GM18907 (cell line): ENCODE measurements around the gene TBC1D23.
"Not testable (repeated sequence)": the region's sequence is repeated elsewhere in the genome, so short reads cannot be mapped to it uniquely, and the experiment has no call there.

Experiments
- ATAC-seq: cut with Tn5 transposase; IDR thresholded peaks from one replicate; pipeline ENCODE4 v1.9.1; 2021; ENCODE audit warnings: mild to moderate bottlenecking, moderate library complexity; ENCODE audit not compliant: unreplicated experiment

The TBC1D23 gene

GRCh38 chr3:100260685-100261484 is at the start of gene TBC1D23:
Gene TBC1D23, plus strand, starts transcription at chr3:100260992. Its CDS starts 27 bp downstream, at chr3:100261019.
- ATAC-seq = peak; percentile 100

- ATAC-seq = no peak
These were observed 46.8 kb upstream of the TBC1D23 start for GRCh38 chr3:100213891-100214573.

- no peak for ATAC-seq
These were observed 46.2 kb upstream of the TBC1D23 start for GRCh38 chr3:100214574-100214964.

- no peak for ATAC-seq
These were observed 44.1 kb upstream of the TBC1D23 start for GRCh38 chr3:100216713-100217112.

- no peak for ATAC-seq
These were observed 39.6 kb upstream of the TBC1D23 start for GRCh38 chr3:100221159-100221558.

GRCh38 chr3:100225193-100225592 is 35.6 kb upstream of the TBC1D23 start:
- ATAC-seq = no peak

- no peak for ATAC-seq
These were observed 34.9 kb upstream of the TBC1D23 start for GRCh38 chr3:100225883-100226282.

- ATAC-seq = no peak
These were observed 33.9 kb upstream of the TBC1D23 start for GRCh38 chr3:100226712-100227429.

- ATAC-seq = no peak
These were observed 33.3 kb upstream of the TBC1D23 start for GRCh38 chr3:100227511-100227921.

- no peak for ATAC-seq
These were observed 32.5 kb upstream of the TBC1D23 start for GRCh38 chr3:100228247-100228646.

- not testable (repeated sequence) for ATAC-seq
These were observed 31.6 kb upstream of the TBC1D23 start for GRCh38 chr3:100229188-100229587.

GRCh38 chr3:100230710-100231109 is 30.1 kb upstream of the TBC1D23 start:
- ATAC-seq = no peak

- ATAC-seq = no peak
These were observed 29.1 kb upstream of the TBC1D23 start for GRCh38 chr3:100231668-100232067.

GRCh38 chr3:100234364-100234763 is 26.4 kb upstream of the TBC1D23 start:
- ATAC-seq = no peak

GRCh38 chr3:100238599-100238998 is 22.2 kb upstream of the TBC1D23 start:
- no peak for ATAC-seq

GRCh38 chr3:100242471-100242870 is 18.3 kb upstream of the TBC1D23 start:
- not testable (repeated sequence) for ATAC-seq

GRCh38 chr3:100244264-100244663 is 16.5 kb upstream of the TBC1D23 start:
- no peak for ATAC-seq

- no peak for ATAC-seq
These were observed 15.7 kb upstream of the TBC1D23 start for GRCh38 chr3:100245136-100245535.

GRCh38 chr3:100245927-100246326 is 14.9 kb upstream of the TBC1D23 start:
- ATAC-seq = no peak

GRCh38 chr3:100246999-100247398 is 13.8 kb upstream of the TBC1D23 start:
- no peak for ATAC-seq

GRCh38 chr3:100252001-100252400 is 8.8 kb upstream of the TBC1D23 start:
- no peak for ATAC-seq
